SHP77 (cell line): Measurements from ENCODE around the gene AGBL3.
A peak's percentile ranks its signal among the peaks of the same experiment; 100 is the strongest.

Experiments used
- DNase-seq, 2 experiments: peaks; one replicate each; lab custom pipeline; 2025; lab: John Stamatoyannopoulos, UW

Gene AGBL3

GRCh38 chr7:134986363-134987251 lies at the start of gene AGBL3:
TSS of gene AGBL3 (plus strand) at chr7:134986508. CDS start at chr7:134987934, 1,426 bp downstream.
- peak; percentile 95 to 97 for DNase-seq

- DNase-seq: no peak
These were observed 49.3 kb upstream of the AGBL3 start for GRCh38 chr7:134936893-134937510.

DNA sequence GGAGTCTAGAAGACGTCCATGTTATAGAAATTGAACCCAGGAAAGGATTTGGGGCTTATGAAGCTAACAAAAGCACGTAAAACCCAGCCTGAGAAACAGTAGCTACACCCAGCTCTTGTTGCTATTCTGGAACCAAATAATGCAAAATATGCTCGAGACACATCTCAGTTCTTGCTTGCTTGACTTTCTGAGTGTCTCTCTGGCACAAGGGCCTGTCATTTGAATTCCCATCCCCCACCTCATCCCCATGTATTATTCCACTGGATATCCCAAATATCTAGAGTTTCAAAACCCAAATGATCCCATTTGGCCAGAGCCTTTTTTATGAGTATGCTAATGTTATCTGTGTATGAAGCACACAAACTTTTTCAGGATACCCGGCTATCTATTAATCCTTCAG lies 48.2 kb upstream of the AGBL3 start:
- no peak for DNase-seq

DNA sequence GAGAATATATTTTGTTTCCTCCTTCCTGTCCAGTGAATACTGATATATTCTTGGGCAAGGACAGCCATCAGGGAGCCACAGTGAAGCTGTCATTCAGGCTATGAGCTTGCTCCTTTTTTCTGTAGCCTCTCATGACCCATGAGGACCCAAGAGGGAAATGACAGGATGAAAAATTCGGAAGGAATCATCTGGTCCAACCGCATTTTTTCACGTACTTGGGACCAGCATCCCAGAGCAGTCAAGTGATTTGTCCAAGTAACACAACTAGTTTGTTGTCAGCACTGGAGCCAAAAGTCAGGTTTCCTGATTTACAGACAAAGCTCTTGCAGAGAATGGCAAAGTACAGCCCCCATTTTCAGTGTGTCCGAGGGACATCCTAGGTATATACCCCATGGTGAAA lies 47.2 kb upstream of the AGBL3 start:
- DNase-seq: no peak

- DNase-seq: no peak
These were observed 45.6 kb upstream of the AGBL3 start for GRCh38 chr7:134940729-134941128.

GRCh38 chr7:134941185-134941900 lies 45.0 kb upstream of the AGBL3 start:
- no peak for DNase-seq

DNA sequence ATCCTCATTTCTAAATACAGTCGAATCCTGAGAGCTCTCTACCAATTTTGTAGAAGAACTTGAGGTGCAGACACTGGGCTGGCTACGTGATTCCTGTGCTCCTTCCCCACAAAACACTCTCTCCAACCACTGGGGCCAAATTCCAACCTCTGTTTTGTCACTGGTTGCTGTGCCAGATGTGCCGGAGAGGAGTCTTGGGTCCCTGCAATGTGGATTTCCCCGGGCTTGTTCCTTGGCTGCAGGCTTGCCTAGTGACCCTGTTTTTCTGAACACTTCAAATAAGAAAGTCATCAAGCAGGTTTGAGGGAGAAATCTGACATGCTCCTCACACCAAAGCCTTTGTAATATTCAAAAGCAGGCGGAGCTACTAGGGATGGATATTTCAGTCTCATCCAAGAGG lies 44.4 kb upstream of the AGBL3 start:
- no peak for DNase-seq

GRCh38 chr7:134942690-134943466 lies 43.4 kb upstream of the AGBL3 start:
- no peak for DNase-seq

GRCh38 chr7:134943785-134944400 lies 42.4 kb upstream of the AGBL3 start:
- DNase-seq: peak; percentile 4 to 13

- no peak for DNase-seq
These were observed 40.6 kb upstream of the AGBL3 start for GRCh38 chr7:134945691-134946090.

DNA sequence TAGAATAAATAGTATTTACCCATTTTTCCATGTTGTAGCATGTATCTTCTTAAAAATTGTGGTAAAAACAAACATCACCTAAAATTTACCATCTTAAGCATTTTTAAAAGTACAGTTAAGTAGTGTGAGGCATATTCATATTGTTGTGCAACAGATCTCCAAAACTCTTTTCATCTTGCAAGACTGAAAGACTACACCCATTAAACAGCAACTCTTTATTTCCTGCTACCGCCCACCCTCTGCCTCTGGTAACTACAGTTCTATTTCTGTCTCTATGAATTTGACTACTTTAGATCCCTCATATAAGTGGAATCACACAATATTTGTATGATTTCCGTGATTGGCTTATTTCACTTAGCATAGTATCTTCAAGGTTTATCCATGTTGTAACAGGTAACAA lies 40.0 kb upstream of the AGBL3 start:
- no peak for DNase-seq

DNA sequence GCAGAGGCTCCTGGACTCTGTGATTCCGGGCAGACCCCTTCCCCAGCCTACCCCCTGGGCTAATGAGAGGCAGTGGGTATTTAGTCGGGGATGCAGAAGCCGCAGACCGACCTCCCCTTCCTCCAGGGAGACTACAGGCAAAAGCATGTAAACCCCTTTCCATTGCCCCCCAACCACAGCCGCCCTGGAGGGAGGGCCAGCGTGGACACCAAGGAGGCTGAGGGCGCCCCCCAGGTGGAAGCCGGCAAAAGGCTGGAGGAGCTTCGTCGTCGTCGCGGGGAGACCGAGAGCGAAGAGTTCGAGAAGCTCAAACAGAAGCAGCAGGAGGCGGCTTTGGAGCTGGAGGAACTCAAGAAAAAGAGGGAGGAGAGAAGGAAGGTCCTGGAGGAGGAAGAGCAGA lies 39.0 kb upstream of the AGBL3 start:
- no peak for DNase-seq

DNA sequence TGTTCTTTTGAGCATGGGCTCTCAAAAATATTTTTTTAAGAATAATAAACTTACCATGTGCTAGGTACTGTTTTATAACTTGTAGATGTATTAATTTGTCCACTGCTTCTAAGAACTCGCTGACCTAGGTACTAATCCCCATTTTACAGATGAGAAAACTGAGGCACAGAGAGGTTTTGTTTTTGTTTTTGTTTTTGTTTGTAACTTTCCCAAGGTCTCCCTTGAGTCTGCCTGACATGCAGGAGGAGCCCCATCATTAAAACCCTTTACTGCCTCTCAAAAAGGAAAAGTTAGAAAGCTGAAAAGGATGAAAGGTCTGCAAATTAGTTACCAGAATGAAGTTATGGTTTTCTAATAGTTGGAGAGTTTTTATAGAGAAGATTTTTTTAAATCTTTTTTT lies 38.5 kb upstream of the AGBL3 start:
- no peak for DNase-seq

DNA sequence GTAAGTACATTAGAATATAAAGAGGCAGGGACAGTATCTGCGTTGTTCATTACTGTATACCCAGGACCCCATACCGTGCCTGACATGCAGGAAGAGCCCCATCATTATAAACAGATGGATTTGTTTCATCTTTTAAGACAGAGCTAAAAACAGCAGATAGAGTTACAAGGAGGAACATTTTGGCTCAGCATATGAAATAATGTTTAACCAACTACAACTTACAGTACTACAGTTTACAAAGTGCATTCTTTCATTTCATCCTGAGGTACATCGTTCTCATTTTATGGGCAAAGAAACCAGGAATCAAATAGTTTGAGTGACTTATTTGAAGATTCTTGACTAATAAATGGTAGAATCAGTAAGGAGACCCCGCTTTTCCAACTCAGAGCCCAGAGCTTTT lies 38.1 kb upstream of the AGBL3 start:
- DNase-seq: no peak

DNA sequence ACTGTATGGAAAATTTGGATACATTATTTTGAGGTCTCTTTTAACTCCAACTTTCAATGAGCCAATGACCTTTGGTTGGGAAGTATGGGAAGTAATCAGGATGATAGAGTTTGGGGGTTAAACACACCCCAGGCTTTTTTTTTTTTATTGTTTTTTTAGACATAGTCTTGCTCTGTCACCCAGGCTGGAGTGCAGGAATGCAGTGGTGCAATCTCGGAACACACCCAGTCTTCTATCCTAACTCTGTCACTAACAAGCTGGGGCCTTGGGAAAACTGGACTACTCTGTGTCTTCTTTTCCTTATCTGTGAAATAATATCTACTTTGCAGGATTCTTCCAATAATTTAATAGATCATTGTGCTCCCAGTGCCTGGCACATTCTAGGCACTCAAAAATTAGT lies 37.6 kb upstream of the AGBL3 start:
- no peak for DNase-seq

- no peak for DNase-seq
These were observed 37.1 kb upstream of the AGBL3 start for GRCh38 chr7:134949171-134949570.

DNA sequence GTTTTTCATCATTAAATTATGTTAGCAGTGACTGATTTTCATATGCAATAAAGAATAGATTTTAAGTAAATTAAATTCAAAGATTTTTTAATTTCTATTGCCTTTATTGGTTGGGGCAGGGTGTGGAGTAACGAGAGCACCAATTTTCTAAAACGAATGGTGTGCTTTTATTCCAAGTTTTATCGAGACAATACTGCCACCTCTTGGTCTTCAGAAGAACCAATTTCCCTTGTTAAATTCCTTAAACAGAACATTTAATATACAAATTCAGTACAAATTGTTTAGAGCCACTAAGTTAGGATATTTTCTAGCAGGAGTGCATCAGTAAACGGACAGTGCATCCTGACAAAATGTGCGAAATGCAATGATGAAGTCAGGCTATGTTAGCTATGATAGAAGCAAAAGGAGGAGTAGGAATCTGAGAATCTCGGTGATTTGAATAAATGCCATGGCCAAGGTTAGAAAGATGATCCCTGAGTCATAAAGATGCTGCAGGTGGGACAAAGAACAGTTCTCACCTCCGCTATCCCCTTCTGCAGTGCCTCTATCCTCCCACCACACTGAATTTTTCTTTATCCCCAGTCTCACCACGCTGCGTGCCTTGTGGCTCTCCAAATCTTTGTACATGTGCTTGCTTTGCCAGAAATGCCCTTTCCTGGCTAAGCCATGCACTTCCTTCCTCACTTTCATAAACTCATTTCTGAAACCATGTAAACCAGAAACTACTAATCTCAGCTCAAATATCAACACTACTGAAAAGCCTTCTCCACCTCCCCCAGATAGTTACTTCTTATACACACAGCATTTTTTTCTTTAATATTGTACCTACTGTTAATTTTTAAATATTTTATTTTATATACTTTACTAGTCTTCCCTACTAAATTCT lies 31.9 kb upstream of the AGBL3 start:
- no peak for DNase-seq

- DNase-seq: no peak
These were observed 29.3 kb upstream of the AGBL3 start for GRCh38 chr7:134957005-134957404.

DNA sequence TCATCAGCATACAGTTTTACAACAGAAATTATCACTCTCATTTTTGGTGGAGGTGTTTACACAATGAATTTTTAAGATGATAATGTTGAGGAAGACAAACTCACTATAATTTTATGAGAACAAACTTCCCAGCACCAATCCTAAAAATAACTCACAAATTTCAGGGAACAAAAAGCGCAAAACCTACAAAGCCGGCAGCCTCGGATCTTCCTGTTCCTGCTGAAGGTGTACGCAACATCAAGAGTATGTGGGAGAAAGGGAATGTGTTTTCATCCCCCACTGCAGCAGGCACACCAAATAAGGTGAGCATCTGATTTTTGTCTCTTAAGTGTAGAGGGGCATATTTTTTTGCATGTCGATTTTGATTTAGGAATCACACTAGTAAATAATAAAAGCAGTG lies 26.5 kb upstream of the AGBL3 start:
- DNase-seq: no peak

DNA sequence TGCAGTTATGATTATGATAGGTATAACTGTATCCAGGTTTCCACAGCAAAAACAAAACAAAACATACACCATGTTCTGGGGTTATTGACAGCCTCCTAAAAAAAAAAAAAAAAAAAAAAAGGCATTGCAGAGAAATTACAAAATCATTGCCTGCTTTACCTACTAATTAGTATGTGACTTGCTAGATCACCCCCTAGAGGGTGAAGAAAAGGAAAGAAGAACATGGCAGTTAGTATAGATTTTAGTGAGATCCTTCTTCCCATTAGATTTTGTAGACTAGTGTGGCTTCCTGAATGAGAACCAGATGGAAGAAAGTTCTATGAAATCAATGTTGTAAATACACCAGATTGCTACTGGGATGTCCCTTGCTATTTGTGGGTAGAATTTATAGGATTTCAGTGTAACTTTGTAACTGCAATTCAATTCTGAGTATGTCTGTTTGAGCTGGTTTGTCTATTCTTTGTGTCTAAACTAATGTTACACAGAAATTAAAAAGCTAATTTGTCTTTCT lies 24.0 kb upstream of the AGBL3 start:
- DNase-seq: no peak
